Activated CD8-positive, alpha-beta T cell treated with anti-CD3 and anti-CD28 coated beads for 36 hours (primary cell): ENCODE measurements around the gene ANTXR1. TPM values are rescaled to one million over a fixed set of nuclear protein-coding genes. Genes with fewer than 3 reads are reported as not detected.

Source experiments
- ATAC-seq: fragments of 200-7000 bp; cut with Tn5 transposase; one replicate; pipeline ENCODE4 v1.10.0; 2021; ENCODE audit warnings: mild to moderate bottlenecking, moderate library complexity
- CTCF ChIA-PET: fragments of 350-600 bp; sonication (Branson Sonifier 250); formaldehyde crosslinking; loops from one replicate; lab custom pipeline; 2021; ENCODE audit warnings: antibody characterized with exemption; lab: Charles Lee
- POLR2A ChIA-PET: fragments of 350-600 bp; sonication (Branson Sonifier 250); formaldehyde crosslinking; loops from one replicate; lab custom pipeline; 2021; ENCODE audit warnings: antibody characterized with exemption; lab: Charles Lee
- DNase-seq: peaks from one replicate; pipeline ENCODE4 v3.0.0-alpha.2; 2020
- H3K27ac Mint-ChIP-seq: one replicate; pipeline ENCODE4 v1.8.0; 2021; ENCODE audit warnings: mild to moderate bottlenecking, mixed read lengths
- H3K27me3 Mint-ChIP-seq: one replicate; pipeline ENCODE4 v1.8.0; 2021; ENCODE audit warnings: mixed read lengths
- H3K36me3 Mint-ChIP-seq: one replicate; pipeline ENCODE4 v1.8.0; 2021; ENCODE audit warnings: low read depth, mixed read lengths
- H3K4me1 Mint-ChIP-seq: one replicate; pipeline ENCODE4 v1.8.0; 2021; ENCODE audit warnings: low read depth, mixed read lengths
- H3K4me3 Mint-ChIP-seq: one replicate; pipeline ENCODE4 v1.8.0; 2021; ENCODE audit warnings: mild to moderate bottlenecking, moderate library complexity, mixed read lengths
- H3K9me3 Mint-ChIP-seq: one replicate; pipeline ENCODE4 v1.8.0; 2021; ENCODE audit warnings: mixed read lengths
- intact Hi-C: fragments of 100-400 bp; cut with micrococcal nuclease; formaldehyde crosslinking; loops from one replicate; pipeline ENCODE4 v1.10.0; 2022
- total RNA-seq, 2 experiments: library from RNA; stranded (reverse); gene quantifications; one replicate each; pipeline ENCODE4 v1.2.3, GENCODE V29; 2021
- TF ChIP-seq, protein P1 (sequence below): fragments of 200-600 bp; IDR thresholded peaks from one replicate; pipeline ENCODE4 v1.8.0; 2022; ENCODE audit warnings: antibody characterized with exemption, mild to moderate bottlenecking

ANTXR1 gene
- total RNA-seq, 2 experiments from 2014 or later: 0.05 to 0.09 TPM

DNA sequence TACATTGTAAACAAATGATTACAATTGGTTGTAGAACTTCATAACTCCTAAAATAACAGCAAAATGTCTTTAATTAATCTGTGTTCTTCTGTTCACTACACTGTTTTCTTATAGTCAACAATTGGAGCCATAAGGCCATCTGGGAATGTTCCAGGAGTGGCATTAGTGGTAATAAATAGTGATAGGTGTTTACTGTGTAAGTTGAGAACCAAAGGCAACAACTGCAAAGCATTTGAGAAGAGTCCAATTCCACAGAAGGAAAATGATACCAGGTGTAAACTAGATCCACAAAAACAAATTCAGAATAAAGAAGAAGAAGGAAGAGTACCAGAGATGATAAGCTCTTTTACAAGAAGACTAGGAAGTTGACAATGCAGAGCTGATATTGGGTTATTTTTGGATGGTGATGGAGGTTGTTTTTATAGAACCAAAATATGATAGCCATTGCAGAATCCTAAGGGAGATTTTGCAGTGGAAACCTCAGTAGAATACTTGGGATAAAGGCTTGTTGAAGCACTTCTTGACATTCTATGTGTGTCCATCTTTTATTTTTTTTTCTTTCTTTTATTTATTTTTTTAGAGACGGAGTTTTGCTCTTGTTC lies 52.9 kb downstream of the ANTXR1 start:
- ATAC-seq: no peak
- POLR2A ChIA-PET: no interaction called here
- Mint-ChIP-seq H3K27me3 (peaks cover 27% of the 10 kb centered on the region), H3K27ac (no peak overlapping the region), H3K36me3 (no peaks in the 10 kb centered on the region), H3K9me3 (peaks cover 1% of the 10 kb centered on the region), H3K4me3 (no peak overlapping the region), H3K4me1 (no peaks in the 10 kb centered on the region)
- CTCF ChIA-PET: interaction anchor here (1.1 kb wide), 1 partner anchor 56 kb away, joined by 3 read pairs; no protein-coding TSS in a partner anchor
- intact Hi-C loops: no loop called here
- DNase-seq: no peak
- TF ChIP-seq, protein P1, sequence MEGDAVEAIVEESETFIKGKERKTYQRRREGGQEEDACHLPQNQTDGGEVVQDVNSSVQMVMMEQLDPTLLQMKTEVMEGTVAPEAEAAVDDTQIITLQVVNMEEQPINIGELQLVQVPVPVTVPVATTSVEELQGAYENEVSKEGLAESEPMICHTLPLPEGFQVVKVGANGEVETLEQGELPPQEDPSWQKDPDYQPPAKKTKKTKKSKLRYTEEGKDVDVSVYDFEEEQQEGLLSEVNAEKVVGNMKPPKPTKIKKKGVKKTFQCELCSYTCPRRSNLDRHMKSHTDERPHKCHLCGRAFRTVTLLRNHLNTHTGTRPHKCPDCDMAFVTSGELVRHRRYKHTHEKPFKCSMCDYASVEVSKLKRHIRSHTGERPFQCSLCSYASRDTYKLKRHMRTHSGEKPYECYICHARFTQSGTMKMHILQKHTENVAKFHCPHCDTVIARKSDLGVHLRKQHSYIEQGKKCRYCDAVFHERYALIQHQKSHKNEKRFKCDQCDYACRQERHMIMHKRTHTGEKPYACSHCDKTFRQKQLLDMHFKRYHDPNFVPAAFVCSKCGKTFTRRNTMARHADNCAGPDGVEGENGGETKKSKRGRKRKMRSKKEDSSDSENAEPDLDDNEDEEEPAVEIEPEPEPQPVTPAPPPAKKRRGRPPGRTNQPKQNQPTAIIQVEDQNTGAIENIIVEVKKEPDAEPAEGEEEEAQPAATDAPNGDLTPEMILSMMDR: no peak

DNA sequence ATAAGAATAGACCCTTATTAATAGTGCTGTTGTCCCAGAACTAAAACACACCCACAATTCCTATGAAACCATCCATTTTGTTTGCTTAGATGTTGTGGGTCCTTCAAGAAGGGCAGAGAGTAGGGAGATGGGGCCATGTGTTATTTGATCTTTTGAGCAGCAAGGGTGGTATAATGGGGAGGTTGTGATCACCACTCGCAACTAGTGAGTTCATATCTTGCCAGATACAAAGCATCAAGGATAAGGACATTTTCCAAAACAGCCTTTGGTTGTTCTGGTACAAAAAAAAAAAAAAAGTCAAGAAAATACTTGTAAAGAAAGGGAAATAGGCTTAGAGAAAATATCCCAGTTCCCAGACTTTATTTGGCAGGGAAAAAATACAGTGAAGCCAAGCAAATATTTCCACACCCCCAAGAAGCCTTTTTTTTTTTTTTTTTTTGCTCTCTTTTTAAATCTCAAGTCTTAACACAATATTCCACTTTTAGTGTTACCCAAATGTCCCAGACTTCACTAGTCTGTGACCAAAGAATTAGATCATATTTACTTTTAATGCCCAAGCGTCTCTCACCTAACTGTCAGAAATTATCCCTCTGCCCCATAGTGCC lies 54.1 kb downstream of the ANTXR1 start:
- no peak for ATAC-seq
- TF ChIP-seq, protein P1: no peak

DNA sequence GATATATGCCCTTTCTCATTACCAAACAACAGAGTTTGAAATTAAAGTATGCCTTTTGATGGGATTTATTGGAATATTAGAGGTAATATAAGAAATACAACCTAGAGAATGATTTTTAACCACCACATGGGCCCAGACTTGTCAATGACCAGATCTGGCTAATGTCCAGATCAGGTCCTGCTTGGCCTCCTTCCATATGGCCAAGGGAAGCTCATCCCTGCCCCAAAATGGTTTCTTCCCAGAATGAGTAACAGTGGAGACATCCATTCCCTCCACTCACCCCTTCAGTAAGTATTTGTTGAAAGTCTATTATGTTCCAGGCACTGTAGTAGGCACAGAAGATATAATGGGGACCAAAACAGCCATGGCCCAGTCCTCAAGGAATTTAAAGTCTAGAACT lies 54.9 kb downstream of the ANTXR1 start:
- ATAC-seq (no peak), DNase-seq (no peak)
- ChIA-PET CTCF (no interaction called here), POLR2A (no interaction called here)
- intact Hi-C loops: no loop called here
- TF ChIP-seq, protein P1: no peak
- Mint-ChIP-seq H3K27ac (no peak overlapping the region), H3K4me3 (no peak overlapping the region), H3K36me3 (no peaks in the 10 kb centered on the region), H3K9me3 (peaks cover 1% of the 10 kb centered on the region), H3K4me1 (no peaks in the 10 kb centered on the region), H3K27me3 (peaks cover 17% of the 10 kb centered on the region)

More for the DNA sequence above, 54.1 kb downstream of the ANTXR1 start:
- no peak overlapping the region for H3K4me3 Mint-ChIP-seq
- no peak for DNase-seq
- peaks cover 18% of the 10 kb centered on the region for H3K27me3 Mint-ChIP-seq
- H3K4me1 Mint-ChIP-seq: no peaks in the 10 kb centered on the region
- intact Hi-C loops: no loop called here
- H3K27ac Mint-ChIP-seq: no peak overlapping the region
- CTCF ChIA-PET: no interaction called here
- H3K36me3 Mint-ChIP-seq: no peaks in the 10 kb centered on the region
- peaks cover 1% of the 10 kb centered on the region for H3K9me3 Mint-ChIP-seq
- POLR2A ChIA-PET: no interaction called here

DNA sequence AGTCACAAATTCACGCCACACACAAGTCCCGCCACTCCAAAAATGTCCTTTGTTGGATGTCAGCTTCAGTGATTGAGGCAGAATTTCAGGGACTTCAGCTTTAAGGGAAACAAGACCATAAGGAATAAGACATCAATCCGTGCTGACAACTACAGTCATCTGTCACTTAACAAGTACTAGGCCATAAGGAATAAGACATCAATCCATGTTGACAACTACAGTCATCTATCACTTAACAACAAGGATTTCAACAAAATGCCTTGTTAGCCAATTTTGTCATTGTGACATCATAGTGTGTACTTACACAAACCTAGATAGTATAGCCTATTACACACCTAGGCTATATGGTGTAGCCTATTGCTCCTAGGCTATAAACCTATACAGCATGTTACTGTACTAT lies 58.0 kb downstream of the ANTXR1 start:
- intact Hi-C loops: no loop called here
- POLR2A ChIA-PET: no interaction called here
- DNase-seq (no peak), ATAC-seq (no peak)
- no peak overlapping the region for H3K4me3 Mint-ChIP-seq
- H3K4me1 Mint-ChIP-seq: no peaks in the 10 kb centered on the region
- no peaks in the 10 kb centered on the region for H3K36me3 Mint-ChIP-seq
- no peak overlapping the region for H3K27ac Mint-ChIP-seq
- TF ChIP-seq, protein P1: no peak
- H3K9me3 Mint-ChIP-seq: no peaks in the 10 kb centered on the region
- CTCF ChIA-PET: no interaction called here
- H3K27me3 Mint-ChIP-seq: peaks cover 15% of the 10 kb centered on the region

DNA sequence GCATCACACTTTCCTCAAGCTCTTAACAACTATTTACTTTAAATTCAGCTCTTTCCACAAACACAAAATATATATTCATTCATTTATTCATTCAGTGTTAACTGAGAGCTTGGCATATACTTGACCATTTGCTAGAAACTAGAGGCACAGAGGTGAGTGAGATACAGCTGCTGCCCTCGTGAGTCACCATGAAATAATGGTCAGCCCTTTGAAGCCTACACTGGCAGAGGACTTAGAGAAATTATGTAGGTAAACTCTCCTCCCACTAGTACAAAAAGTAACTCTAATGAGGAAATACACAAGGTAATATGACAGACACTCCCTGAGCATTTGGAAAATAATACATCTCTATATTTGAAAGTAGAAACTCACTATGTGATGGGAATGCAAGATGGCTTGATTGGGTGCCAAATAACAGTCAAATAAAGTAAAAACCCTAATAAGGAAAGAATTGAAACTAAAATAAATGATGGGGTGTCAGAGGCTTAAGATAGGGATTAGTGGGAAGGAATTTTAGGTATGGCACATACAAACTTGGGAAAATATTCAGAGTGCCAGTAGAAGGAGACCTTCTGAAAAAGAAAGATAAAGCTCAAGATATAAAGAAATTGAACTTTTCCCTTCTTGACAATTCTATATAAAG lies 61.1 kb downstream of the ANTXR1 start:
- intact Hi-C loops: no loop called here
- H3K4me1 Mint-ChIP-seq: no peaks in the 10 kb centered on the region
- H3K36me3 Mint-ChIP-seq: no peaks in the 10 kb centered on the region
- DNase-seq (no peak), ATAC-seq (no peak)
- POLR2A ChIA-PET: interaction anchor here (0.7 kb wide), 1 partner anchor 403 kb away, joined by 4 read pairs; no protein-coding TSS in a partner anchor
- H3K27me3 Mint-ChIP-seq: peaks cover 3% of the 10 kb centered on the region
- H3K9me3 Mint-ChIP-seq: no peaks in the 10 kb centered on the region
- TF ChIP-seq, protein P1: no peak
- no peak overlapping the region for H3K4me3 Mint-ChIP-seq
- no peak overlapping the region for H3K27ac Mint-ChIP-seq
- CTCF ChIA-PET: no interaction called here
